Fibroblast of skin of scalp (primary cell): ENCODE results near the gene PCSK1.
A peak's percentile ranks its signal among the peaks of the same experiment; 100 is the strongest.
"Not testable (repeated sequence)": the region's sequence is repeated elsewhere in the genome, so short reads cannot be mapped to it uniquely, and the experiment has no call there.

Source experiments
- DNase-seq: peaks from one replicate; pipeline ENCODE4 v3.0.0-alpha.2; 2013

PCSK1 gene

DNA sequence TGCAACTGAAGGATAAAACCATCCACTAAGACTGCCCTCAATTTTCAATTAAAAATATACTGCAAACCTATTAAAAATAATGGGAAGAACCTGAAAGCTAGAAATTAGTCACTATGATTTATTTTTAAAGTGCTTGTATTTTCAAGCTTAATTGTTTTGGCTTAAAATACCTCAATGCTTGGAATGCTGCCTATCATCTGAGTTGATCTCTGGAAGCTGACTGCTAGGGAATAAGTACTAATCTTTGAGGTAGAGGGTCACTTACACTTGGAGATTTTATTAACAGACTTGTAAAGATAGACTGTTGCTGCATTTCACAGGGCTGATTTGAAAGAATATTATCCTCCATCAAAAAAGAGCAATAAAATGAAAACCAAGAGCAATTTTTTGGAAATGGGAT, 6.2 kb downstream of the PCSK1 start:
- DNase-seq: no peak

DNA sequence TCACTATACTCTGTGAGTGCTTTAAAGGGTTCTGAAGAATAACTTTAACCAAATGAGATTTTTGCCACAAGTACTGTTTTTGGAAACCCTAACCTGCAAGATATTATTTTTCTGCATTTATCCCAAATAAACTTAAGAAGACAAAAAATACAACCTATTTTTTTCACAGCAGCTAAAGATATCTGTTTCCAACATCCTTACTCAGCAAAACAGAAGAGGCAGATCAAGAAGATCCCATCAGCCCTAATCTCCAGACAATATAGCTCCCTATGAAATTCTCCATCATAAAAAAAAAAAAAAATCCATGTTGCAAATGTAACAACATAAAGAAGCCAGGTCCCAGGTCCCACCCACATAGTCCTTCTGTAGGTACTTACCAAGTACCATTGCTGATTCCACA, 7.6 kb downstream of the PCSK1 start:
- no peak for DNase-seq

DNA sequence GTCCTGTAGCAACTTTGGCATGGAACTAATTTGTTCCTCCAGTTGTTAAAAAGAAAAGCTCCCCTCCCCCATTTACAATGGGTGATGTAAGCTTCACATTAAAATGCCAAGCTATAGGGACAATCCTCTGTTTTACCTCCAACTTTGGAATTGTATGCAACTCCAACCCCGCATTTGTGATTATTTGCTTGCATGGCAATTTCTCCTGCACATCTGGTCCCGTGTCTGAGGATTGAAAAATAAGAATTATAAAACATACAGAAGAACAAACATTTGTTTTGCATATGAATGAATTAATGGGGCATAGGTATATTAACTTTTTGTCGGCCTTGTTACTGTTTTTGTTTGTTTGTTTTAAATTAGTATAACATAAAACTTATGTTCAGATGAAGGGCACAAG, 17.2 kb downstream of the PCSK1 start:
- DNase-seq: no peak

- no peak for DNase-seq
These were observed 20.1 kb downstream of the PCSK1 start for GRCh38 chr5:96412868-96413449.

DNA sequence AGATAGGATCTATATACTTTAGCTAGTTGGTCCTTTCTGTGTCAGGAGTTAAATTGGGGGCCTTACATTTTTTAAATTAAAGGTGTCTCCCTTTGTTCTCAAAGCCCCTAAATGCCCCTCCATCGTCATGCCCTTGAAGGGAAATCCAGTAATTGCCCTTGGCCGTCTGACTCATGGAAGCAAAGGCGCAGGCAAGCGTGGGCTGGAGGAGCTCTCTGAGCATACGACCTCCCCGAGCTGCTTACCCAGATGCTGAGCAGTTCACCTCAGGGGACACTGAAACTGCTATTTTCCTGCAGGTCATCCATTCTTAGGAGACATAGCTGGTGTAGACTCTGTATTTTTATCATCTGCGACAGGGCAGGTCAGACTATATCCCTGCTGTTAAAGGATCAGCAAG, 23.0 kb downstream of the PCSK1 start:
- DNase-seq: no peak

- DNase-seq: no peak
These were observed 24.1 kb downstream of the PCSK1 start for GRCh38 chr5:96408841-96409538.

GRCh38 chr5:96408210-96408777, 24.8 kb downstream of the PCSK1 start:
- peak; percentile 65 for DNase-seq

DNA sequence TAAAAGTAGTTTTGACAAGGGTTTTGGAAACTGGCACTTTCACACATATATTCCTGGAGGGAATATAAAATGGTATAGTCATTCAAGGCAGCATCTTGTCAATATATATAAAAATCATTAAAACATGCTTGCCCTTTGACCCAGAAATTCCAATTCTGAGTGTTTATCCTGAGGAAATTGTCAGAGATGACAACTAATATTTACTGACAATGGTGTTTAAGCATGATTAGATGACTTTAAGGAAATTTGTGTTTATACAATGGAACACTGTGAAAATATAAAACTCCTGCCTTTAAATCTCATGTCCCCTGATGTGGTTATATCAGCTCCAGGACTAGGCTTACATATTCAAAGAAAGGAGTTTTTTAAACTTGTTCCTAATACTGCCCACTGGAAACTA, 25.6 kb downstream of the PCSK1 start:
- DNase-seq: no peak

- no peak for DNase-seq
These were observed 28.7 kb downstream of the PCSK1 start for GRCh38 chr5:96404191-96404867.

GRCh38 chr5:96402500-96402899, 30.5 kb downstream of the PCSK1 start:
- DNase-seq: no peak

DNA sequence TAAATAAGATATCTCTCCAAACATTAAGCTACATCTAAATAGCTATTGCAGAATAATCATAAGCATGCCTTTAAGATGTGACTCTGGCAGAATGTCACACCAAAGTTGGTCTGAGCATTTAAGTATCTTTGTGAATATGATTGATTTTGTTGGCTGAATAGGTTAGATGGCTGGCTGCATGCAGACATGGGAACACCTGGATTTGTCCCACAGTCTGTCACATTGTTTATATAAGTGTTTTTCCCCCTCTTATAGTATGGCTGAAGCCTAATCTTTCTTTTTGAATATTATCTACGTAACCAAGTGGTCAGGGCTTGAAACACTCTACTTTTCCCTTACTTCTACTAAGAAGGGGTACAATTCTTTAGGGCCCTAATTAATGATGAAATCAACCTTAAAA, 36.2 kb downstream of the PCSK1 start:
- DNase-seq: no peak

- not testable (repeated sequence) for DNase-seq
These were observed 37.8 kb downstream of the PCSK1 start for GRCh38 chr5:96395295-96395694.

GRCh38 chr5:96391921-96392320, 41.1 kb downstream of the PCSK1 start:
- no peak for DNase-seq

GRCh38 chr5:96388176-96388575, 44.9 kb downstream of the PCSK1 start:
- peak; percentile 78 for DNase-seq

GRCh38 chr5:96387616-96388015, 45.4 kb downstream of the PCSK1 start:
- no peak for DNase-seq

DNA sequence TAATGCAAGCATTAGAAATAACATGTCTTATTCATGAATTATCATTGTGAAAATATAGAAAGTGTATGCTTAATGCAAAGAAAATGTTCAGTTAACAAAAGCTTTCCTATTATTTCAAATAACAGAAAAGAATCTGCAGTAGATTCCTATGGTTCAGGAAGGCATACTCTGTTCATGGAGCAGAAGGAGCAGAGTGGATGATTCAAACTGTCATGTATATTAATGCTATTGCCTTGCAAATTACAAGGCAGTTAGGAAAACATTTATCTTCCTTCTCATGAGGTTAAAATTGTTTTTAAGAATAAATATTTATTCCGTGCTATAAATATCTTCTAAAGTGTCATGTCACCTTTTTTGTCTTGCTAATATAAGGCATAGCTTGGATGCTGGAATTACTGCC, 47.5 kb downstream of the PCSK1 start:
- no peak for DNase-seq

- peak; percentile 45 for DNase-seq
These were observed 48.7 kb downstream of the PCSK1 start for GRCh38 chr5:96384353-96384752.

DNA sequence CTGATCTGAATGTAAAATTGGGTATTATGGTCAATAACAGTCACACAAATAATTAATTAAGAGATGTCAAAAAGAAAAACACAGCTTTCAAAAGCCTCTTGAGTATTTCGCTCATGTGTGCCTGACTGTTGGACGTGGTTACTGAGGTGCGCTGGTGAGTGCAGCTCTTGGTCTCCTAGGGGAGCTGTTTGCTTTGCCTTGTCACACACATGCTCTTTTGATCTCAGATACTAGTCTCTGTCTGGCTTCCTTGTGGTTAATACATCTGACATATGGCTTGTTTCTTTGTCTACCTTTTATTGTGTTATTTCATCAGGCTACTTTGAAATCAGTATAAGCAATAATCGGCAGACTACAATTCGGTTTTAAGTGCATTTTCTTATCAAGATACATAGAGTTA, 51.5 kb downstream of the PCSK1 start:
- no peak for DNase-seq

- no peak for DNase-seq
These were observed 53.2 kb downstream of the PCSK1 start for GRCh38 chr5:96379896-96380295.

GRCh38 chr5:96377597-96377996, 55.5 kb downstream of the PCSK1 start:
- no peak for DNase-seq

GRCh38 chr5:96377167-96377566, 55.9 kb downstream of the PCSK1 start:
- peak; percentile 20 for DNase-seq

DNA sequence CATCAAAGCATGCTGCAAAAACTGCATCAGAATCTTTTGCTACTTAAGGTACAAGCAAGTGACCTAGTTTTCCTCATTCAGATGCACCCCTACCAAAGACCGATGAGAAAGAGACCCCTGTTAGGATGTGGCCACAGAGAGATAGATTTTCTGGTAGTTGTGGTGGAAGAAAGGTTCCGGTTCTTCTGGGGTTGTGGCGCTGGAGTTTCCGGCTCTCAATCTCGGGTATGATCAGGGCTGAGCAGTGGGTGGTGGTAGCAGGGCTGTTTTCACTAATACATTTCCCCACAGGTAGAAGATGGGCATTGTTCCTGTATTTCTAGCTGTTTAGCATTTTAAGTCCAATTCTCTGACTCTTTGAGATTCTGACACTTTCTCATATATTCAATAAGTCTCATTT, 58.4 kb downstream of the PCSK1 start:
- DNase-seq: no peak

- DNase-seq: no peak
These were observed 59.7 kb downstream of the PCSK1 start for GRCh38 chr5:96373381-96373733.
